Activated naive CD4-positive, alpha-beta T cell treated with anti-CD3 and anti-CD28 coated beads, Interleukin-2, amount 10 ng/mL, durations not matched to agents 7 days and 5 days (primary cell): ENCODE data around the gene TLR9.

Experiments
- CTCF ChIA-PET: fragments of 350-600 bp; sonication (Branson Sonifier 250); formaldehyde crosslinking; loops from one replicate; lab custom pipeline; 2021; ENCODE audit warnings: antibody characterized with exemption; lab: Charles Lee
- DNase-seq: peaks from one replicate; pipeline ENCODE4 v3.0.0-alpha.2; 2020
- H3K27ac Mint-ChIP-seq: one replicate; pipeline ENCODE4 v1.8.0; 2021; ENCODE audit warnings: mild to moderate bottlenecking, moderate library complexity, mixed read lengths
- H3K27me3 Mint-ChIP-seq: one replicate; pipeline ENCODE4 v1.8.0; 2021; ENCODE audit warnings: mild to moderate bottlenecking, mixed read lengths
- H3K36me3 Mint-ChIP-seq: one replicate; pipeline ENCODE4 v1.8.0; 2021; ENCODE audit warnings: mixed read lengths
- H3K4me1 Mint-ChIP-seq: one replicate; pipeline ENCODE4 v1.8.0; 2021; ENCODE audit warnings: mixed read lengths
- H3K4me3 Mint-ChIP-seq: one replicate; pipeline ENCODE4 v1.8.0; 2021; ENCODE audit warnings: mild to moderate bottlenecking, moderate library complexity, mixed read lengths
- H3K9me3 Mint-ChIP-seq: one replicate; pipeline ENCODE4 v1.8.0; 2021; ENCODE audit warnings: mixed read lengths

Gene TLR9

DNA sequence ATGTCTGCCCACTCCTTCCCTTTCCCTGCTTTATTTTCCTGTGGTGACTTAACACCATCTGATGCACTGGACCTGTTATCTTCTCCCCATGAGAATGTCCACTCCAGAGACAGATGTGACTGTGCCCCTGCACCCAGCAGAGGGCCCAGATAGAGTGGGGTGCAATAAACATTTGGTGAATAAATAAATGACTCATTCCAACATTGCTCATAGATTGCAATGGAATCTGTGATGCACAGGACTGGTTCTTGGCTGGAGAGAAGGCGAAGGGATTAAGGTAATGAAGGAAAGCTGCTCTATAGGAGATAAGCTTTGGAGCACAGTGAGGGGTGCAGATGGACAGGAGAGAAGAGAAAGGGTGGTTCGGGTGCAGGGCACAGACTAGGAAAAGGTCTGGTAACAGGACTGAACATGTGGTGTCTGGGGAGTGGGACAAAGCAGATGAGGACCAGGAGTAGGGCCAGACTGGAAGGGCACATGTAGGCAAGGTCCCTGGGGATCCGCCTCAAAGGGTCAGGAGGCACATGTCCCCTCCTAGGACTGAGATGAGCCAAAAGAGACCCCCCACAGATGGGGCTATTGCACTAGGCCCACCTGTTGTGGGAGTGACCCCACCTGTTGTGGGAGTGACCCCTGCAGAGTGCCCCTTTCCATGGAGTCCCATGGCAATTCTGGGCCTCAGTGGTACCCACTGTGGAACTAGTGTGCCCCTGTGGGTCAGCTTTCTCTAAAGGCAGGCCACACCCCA is 53.8 kb downstream of the TLR9 start:
- CTCF ChIA-PET: no interaction called here
- no peak overlapping the region for H3K27ac Mint-ChIP-seq
- H3K4me1 Mint-ChIP-seq: peaks cover 4% of the 10 kb centered on the region
- no peak for DNase-seq
- H3K27me3 Mint-ChIP-seq: peaks cover 23% of the 10 kb centered on the region
- no peaks in the 10 kb centered on the region for H3K36me3 Mint-ChIP-seq
- H3K4me3 Mint-ChIP-seq: no peak overlapping the region
- H3K9me3 Mint-ChIP-seq: no peaks in the 10 kb centered on the region
